Stomach (tissue), 4 donors: ENCODE data around the gene HSD17B7.

Experiments
- CTCF ChIP-seq, 7 experiments: fragments of 450-650 bp in 4 of 7; fragments of 200-600 bp in 3 of 7; sonication (generic) in 3 of 7; IDR thresholded peaks; one replicate each; pipeline ENCODE4 v1.5.1; 2016 to 2019; ENCODE audit warnings: antibody characterized with exemption in 7 of 7, control low read depth in 2 of 7, mild to moderate bottlenecking in 1 of 7
- EP300 ChIP-seq: sonication (generic); formaldehyde crosslinking; IDR thresholded peaks from one replicate; pipeline ENCODE4 v1.6.1; 2017; ENCODE audit warnings: antibody characterized with exemption
- POLR2A ChIP-seq, 4 donors: fragments of 450-650 bp; IDR thresholded peaks; one replicate each; pipeline ENCODE4 v1.6.1; 2016; ENCODE audit warnings: antibody characterized with exemption in 4 of 4, control low read depth in 2 of 4, mild to moderate bottlenecking in 1 of 4, moderate library complexity in 1 of 4
- POLR2AphosphoS5 ChIP-seq, 3 donors: sonication (generic); formaldehyde crosslinking; IDR thresholded peaks; one replicate each; pipeline ENCODE4 v1.6.1; 2016; ENCODE audit warnings: antibody characterized with exemption in 3 of 3

GRCh38 chr1:162840250-162840839 is 49.8 kb downstream of the HSD17B7 start:
- TF ChIP-seq POLR2A (IDR thresholded peaks at IDR 0.05) (no peak), CTCF (IDR thresholded peaks at IDR 0.05) (no peak), EP300 (no peak), POLR2AphosphoS5 (IDR thresholded peaks at IDR 0.05) (no peak)
